HG03025 (cell line): Measurements from ENCODE around the gene SH2D7.

Experiments used
- ATAC-seq: cut with Tn5 transposase; IDR thresholded peaks from one replicate; pipeline ENCODE4 v1.9.1; 2021; ENCODE audit warnings: mild to moderate bottlenecking, moderate library complexity; ENCODE audit not compliant: unreplicated experiment, low FRiP score

SH2D7 gene

GRCh38 chr15:78059110-78059839 lies 33.1 kb upstream of the SH2D7 start:
- ATAC-seq = no peak

- ATAC-seq = no peak
Observed at GRCh38 chr15:78060232-78060631, 32.1 kb upstream of the SH2D7 start.

DNA sequence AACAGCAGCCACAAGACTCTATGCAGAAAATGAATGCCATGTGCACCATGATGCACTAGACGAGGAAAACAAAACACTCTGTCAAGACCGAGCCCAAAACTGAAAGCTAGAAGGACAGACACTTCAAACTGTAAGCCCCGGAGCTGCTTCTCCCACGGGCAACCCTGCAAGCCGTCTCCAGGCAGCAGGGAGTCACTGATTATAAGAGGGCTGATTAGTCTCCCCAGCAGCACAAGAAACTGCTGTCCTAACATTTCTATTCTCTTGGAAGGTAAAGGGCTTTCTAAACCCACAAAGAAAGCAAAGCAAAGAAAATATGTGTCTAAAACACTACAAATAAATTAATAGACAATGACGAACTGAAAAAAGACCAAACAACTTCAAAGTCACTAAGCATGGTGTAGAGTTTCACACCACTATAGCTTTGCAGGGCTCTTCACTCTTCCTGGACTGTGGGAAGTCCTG lies 30.4 kb upstream of the SH2D7 start:
- no peak for ATAC-seq

DNA sequence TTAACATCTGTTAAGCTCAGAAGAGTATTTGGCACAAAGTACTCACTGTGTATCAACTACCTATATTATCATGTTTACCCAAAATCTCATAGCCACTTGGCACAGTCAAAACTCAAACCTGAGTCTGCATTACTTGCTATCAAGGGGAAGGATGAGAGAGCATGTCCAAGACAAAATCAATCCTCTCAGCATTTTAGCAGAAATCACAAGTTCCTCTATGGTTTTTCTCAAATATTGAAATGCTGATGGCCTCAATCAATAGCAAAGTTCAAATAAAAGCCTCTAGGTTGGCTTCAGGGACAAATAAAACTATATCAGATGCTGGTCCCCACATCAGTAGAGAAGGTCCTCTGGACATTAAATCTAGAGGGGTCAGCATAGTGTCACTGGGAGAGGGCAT lies 29.1 kb upstream of the SH2D7 start:
- ATAC-seq = no peak

- ATAC-seq = no peak
Observed at GRCh38 chr15:78063970-78064385, 28.4 kb upstream of the SH2D7 start.

GRCh38 chr15:78064544-78064943 lies 27.8 kb upstream of the SH2D7 start:
- ATAC-seq = no peak

GRCh38 chr15:78065284-78065872 lies 27.0 kb upstream of the SH2D7 start:
- no peak for ATAC-seq

DNA sequence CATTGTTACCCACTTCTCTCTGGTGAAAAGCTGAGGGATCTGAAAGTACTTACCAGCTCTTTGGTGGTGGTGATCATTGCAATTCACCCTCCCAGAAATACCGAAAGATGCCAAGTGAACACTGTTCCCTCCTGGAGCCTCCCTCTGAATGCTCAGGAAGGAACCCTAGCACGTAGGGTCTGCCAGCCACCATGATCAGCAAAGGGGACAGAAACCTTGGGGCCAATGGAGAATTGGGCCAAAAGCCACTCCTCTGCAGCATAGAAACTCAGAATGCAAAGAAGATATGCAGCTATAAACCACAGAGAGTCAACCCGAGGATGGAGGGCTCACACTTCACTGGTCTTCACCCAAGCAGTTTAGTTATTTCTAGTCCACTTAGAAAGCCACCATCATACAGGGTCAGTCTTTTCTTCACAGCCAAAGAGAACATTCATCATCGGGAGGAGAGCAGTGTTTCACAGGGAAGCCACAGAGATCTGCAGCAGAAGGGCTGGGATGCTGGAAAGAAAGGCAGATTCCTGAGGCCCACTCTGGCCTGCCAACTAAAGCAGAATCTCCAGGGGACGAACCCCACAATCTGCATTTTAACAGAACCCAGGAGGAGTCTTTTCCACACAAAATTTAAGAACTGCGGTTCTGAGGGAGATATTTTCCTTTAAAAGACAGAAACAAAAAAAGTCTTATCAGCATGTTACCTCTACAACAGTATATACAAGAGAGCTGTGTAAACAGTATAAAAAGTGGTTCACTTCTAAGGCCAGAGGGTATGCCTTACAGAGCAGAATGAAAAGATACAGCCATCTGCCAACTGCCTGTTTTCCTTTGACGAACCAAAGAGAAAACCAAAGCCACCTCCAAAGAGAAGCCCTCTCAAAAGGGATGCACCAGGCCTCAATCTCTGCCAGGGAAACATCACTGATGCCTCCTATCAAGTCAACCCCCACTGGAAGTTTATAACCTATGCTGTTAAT lies 26.1 kb upstream of the SH2D7 start:
- ATAC-seq = no peak

DNA sequence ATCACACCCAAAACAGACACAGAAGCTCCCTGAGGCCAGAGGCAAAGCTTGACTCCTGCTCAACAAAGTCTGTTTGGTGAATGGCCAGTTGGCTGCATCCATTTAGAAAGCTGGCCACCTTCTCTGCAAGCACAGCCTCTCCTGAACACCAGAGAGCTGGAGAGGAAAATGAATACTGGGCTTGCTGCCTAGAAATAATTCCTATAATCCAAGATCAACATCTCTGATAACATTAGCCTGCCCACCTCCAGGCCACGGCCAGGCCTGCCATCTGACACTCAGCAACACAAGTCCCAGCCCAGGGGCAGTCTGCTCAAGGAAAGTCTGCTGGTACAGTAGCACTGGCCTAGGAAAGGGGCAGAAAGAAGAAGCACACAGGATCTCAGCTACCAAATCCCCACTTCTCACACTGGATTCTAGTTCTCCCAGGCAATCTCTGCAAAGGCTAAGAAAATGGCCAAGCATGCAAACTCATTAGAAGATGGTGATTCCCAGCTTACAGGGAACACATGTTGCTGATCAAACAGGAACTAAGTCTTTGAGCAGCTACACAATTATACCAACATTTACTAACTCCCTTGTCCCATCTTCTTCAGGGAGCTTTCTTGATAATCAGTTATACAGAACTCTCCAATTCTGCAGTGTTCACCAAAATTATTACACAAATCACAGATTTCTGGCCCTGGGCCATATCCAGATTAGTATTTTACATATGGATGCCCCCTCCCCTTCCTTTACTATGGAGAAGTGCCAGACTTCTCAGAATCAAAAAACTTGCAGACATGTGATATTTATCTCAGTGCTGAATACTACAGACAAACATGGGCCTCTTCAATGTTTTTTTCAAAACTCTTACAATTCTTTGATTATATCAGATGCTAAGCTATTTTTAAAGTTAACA lies 24.8 kb upstream of the SH2D7 start:
- no peak for ATAC-seq

DNA sequence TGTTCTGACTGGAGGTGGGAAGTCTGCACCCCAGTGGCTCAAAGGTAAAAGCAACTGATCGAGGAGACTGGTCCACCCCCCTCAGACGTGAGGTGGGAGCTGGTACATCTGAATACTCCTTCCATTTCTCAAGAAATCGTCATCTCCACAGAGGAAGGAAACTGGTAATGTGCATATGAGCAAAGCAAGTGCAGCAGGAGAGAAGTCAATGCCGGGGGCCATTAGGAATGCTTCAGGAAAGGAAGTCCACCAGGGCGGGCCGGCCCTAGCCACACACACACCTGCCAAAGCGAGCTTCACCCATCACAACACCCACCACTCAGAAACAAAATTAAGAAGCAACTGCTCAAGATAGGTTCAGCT lies 23.3 kb upstream of the SH2D7 start:
- ATAC-seq = no peak

GRCh38 chr15:78069462-78070029 lies 22.8 kb upstream of the SH2D7 start:
- no peak for ATAC-seq

DNA sequence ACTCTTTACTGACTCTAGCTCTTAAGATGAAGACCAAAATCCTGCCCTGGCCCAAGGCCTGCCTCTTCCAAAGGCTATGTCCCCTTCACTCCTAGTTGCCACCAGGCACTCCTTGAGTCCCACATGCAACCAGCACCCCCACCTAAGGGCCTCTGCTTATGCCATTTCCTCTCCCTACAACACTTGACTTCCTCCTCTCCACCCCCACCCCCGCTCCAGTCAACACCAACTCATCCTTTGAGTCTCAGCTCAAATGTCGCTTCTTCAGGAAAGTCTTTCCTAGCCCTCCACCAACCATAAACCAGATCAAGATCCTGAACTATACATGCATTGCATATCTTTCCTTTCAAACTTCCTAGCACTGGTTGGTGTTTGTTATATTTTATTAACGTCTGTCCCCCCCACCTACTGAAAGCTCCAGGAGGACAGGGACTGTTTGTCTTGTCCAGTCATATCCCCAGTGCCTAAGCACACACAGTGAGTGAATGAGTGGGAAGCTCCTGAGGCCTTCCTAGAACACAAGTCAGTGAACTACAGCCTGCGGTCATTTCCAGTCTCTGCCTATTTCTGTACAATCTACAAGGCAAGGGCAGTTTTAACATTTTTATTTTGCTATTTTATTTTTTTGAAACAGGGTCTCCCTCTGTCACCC lies 22.2 kb upstream of the SH2D7 start:
- ATAC-seq = no peak

- no peak for ATAC-seq
Observed at GRCh38 chr15:78071383-78071782, 21.0 kb upstream of the SH2D7 start.

DNA sequence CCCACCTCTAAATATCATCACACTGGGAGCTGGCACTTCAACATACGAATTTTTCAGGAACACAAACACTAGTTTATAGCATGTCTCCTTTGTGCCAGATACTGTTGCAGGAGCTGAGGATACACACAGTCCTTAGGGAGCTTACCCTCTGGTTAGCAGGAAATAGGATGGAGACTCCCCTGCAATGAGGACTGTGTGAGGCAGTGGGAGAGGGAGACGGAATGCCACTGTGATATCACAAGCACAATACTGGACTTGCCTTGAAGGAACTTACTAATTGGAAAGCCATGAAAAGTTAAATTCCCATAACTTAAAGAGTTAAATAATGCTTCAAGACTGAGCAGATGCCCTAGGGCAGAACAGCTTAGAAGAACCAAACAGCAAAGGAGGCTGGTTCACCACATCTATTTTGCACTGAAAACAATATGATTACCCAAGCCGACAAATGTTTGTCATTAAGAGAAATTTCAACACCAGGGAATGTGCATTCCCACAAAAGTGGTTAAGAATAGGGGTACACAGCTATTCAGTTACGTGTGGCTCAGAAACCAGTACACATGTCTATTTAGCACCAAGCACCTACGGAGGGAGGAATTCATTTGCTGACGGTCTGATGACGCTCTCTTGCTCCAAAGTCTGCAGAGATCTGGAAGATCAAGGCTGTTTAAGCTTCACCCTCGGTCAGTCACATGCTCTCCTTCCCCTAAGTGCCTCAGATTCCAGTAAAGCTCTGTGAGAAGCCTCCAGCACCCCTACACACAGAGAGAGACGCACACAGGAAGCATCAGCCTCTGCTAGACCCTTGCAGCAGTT lies 20.1 kb upstream of the SH2D7 start:
- no peak for ATAC-seq

DNA sequence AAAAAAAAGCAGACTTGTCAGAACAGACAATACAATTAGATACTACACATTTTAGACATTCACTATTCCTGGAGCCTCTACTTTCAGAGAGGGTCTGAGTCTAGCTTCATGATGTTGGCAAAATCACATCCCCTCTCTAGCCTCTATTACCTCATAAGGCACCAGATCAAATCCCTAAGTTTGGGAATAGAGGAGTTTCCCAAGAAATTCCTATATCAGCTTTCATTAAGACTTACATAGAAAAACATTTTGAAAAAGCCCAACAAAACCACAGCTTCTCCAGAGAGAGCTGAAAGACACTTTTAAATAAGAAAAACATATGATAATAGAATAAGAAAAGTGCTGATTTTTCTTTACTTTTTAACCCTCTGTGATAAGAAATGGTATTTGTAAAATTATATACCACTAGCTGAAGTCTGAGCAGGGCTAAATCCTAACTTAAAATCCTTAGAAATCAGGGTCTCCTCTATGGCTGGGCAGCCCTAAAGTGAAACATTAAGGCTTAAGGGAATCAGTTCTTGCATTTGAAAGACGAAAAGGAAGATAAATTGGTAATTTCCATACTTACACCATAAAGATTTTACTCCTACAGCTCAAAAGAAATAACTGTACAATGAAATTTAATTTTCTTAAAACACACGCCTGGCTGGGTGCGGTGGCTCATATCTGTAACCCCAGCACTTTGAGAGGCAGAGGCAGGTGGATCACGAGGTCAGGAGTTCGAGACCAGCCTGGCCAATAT lies 19.1 kb upstream of the SH2D7 start:
- ATAC-seq = no peak

DNA sequence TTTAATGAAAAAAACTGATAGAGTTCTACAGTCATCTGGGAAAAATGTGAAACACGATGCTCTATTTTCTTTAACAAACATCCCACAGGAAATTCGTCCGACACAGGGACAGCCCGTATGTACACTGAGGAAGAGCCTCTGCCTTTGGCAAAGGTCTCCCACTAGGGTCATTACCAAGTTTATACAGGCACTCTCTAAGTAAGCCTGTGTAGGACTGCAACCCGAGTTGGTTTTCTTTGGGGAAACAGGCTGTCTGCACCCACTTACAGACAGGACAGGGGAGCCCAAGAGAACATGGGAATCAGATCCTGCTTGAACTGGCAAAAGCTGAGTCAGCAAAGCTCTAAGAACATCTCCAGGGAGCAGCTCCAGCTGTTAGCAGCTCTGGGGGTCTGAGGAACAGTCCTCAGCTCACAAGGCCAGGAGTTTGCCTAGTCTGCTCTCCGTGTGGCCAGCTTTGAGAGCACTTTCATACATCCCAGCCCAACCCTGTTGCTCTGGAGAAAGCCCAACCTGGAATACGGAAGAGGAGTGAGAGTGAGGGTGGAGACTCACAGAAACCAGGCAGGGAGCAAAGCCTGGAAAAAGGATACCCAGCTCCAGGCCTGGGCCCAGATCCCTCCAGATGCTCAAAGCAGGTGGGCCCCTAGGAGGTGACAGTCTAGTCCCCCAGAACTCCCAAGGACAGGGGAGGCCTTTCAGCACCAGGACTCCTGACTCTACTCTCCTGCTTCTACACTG lies 16.7 kb upstream of the SH2D7 start:
- ATAC-seq = no peak
